SH-SY5Y (cell line): ENCODE data around the gene IFT43.

Experiments
- GATA2 ChIP-seq: IDR thresholded peaks from 2 replicates; pipeline ENCODE4 v1.6.1; 2011; ENCODE audit warnings: mild to moderate bottlenecking, low read depth, low read length
- GATA3 ChIP-seq: IDR thresholded peaks from 2 replicates; pipeline ENCODE4 v1.6.1; 2011; ENCODE audit warnings: low read depth, mild to moderate bottlenecking, low read length, moderate library complexity

Gene IFT43

DNA sequence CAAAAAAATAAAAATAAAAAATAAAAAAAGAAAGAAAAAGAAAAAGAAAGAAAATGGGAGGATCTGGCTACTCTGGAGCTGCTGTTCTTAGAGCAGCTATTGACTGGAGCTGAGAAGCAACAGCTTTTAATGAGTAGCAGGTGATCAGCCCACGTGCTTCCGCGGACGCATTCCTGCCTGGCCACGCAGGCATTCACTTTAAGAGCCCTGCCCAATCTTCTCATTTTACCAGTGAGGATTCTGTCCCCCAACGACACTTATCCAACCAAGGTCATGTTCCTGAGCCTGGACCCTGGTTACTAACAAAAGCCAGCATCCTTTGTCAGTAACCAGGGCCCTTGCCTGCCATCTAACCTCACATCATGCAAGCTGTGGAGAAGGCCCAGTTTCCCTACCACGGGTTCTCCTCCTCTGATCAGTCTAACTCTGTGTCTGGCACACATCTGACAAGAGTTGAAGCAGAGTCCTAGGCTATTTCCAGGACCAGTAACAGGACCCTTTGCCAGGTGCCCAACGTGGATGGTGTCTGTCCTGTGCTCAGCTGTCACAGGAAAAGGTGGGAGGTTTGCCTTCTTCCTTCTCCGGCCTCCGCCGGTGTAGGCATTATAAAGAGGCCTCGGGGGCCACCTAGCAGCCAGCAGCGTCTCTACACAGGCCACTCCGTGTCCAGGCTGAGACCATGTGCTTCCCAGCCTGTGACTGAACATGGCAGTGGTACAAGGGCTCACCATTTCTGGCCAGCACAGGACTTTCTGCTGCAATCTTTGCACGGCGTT lies 105.2 kb downstream of the IFT43 start:
- TF ChIP-seq GATA3 (no peak), GATA2 (no peak)

DNA sequence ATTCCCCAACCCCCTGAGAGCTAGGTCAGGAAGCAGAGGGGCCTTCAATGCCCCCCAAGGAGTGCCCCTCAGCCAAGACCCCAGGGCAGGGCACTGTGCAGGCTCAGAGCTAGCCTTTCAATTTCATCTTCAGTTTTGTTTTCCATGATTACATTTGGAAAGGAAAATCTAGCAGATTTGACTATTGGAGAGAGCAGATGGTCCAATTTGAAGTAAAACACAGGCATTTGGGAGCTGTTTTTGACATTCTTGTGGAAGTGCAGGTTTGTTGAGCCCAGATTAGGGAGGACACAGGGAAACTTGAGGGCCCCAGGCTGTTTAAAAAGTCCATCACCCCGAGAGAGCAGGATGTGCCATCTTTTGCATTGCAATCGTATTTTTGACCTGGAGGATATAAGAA lies 107.5 kb downstream of the IFT43 start:
- no peak for TF ChIP-seq GATA3
- no peak for TF ChIP-seq GATA2

DNA sequence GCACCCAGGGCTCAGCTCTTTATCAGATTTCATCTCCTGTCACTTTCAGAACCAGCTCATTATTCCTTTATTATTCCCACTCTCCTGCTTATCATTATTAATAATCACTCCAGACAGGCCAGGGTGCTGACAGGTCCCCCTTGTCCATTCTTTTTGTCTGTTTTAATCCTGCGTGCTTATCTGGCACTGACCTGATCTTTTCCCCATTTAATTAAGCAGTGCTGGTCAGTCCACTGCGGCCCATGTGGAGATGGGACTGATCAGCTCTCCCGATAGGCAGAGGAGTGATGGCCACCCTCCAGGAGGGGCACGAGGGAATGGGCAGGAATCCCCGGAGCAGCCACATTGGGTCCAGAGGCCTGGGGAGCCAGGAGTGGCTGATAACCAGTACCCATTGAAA lies 110.7 kb downstream of the IFT43 start:
- TF ChIP-seq GATA2 (peak; percentile 99), GATA3 (peak; percentile 97)

DNA sequence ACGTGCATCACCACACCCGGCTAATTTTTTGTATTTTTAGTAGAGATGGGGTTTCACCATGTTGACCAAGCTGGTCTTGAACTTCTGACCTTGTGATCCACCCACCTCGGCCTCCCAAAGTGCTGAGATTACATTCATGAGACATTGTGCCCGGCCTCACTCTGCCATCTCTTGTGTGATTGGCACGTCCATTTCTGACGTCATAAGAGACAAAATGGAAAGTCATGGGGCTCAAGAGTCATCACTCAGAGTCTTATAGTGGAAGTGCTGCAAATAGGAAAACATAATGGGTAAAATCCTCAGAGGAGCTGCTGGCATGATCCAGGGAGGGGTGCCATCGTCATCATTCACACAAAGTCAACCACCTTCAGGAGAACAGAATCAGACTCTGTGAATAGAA lies 112.0 kb downstream of the IFT43 start:
- TF ChIP-seq GATA2 (no peak), GATA3 (no peak)

DNA sequence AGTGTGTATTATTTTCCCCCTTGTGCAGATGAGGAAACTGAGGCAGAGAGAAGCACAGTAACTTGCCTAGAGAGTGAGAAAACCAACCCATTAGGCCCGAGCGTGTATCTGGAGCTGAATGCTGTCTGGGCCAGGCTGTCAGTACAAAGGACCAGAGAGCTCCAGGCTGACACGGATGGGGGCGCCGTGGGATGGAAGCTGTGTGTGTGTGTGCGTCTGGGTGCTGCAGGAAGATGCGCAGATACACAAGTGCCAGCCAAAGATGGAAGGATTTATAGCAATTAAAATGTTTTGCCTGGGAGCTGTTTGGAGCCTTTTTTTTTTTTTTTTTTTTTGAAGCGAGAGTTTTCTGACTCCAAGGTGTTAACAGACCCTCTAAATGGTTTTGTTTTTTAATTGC lies 112.5 kb downstream of the IFT43 start:
- TF ChIP-seq GATA2 (peak; percentile 61; the same call in 1 of the 2 replicates), GATA3 (no peak)

DNA sequence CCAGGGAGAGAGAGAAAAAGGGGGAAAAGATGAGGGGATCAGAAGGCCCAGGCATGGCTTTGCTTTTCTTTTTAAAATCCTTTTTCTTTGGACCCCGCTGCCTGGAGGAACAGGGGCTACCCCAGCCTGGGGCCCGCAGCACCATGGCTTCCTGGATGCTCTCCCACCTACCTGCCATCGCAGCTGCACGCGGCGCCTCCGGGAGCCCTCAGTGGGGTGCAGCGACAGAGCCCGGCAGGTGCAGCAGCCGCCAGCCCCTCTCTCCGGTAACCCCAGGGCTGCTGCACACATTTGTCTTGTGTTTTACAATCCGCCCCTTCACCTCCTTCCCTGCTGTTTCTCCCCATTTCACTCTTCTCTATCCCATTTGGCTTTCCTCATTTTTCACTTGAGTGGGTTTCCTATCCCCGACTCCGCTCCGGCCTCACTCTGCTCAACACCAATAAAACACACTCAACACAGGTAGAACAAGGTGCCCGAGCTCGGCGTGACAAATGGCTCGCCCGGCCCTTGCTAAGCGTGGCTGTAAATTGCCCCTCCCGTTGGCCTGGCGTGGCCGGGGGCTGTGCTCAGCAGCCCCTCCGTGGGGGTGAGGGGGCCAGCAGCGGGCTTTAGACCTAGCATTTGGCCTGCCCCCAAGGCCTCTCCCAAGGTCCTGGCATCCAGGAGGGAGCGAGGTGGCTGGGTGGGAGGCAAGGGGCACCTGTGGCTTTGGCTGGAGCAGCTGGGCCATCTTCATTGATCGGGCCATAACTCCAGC lies 113.5 kb downstream of the IFT43 start:
- TF ChIP-seq GATA2 (no peak), GATA3 (no peak)

DNA sequence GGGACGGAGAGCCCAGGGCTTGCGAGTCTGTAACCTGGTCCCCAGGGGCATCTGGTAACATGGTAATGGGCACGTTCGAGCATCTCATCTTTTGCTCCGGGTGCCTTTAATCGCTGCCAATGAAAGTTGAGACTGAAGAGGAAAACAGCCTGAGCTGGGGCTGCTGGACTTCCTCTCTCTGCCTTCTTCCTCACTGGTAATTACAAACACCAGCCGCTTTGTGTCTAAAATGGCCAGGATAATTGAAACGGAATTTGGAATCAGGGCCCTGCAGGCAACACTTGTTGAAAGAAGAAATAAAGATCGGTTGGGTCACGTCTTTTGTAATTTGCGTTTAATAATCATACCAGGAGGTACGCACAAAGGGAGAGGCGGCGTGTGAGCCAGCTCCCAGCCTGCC lies 114.7 kb downstream of the IFT43 start:
- TF ChIP-seq GATA3 (no peak), GATA2 (no peak)

DNA sequence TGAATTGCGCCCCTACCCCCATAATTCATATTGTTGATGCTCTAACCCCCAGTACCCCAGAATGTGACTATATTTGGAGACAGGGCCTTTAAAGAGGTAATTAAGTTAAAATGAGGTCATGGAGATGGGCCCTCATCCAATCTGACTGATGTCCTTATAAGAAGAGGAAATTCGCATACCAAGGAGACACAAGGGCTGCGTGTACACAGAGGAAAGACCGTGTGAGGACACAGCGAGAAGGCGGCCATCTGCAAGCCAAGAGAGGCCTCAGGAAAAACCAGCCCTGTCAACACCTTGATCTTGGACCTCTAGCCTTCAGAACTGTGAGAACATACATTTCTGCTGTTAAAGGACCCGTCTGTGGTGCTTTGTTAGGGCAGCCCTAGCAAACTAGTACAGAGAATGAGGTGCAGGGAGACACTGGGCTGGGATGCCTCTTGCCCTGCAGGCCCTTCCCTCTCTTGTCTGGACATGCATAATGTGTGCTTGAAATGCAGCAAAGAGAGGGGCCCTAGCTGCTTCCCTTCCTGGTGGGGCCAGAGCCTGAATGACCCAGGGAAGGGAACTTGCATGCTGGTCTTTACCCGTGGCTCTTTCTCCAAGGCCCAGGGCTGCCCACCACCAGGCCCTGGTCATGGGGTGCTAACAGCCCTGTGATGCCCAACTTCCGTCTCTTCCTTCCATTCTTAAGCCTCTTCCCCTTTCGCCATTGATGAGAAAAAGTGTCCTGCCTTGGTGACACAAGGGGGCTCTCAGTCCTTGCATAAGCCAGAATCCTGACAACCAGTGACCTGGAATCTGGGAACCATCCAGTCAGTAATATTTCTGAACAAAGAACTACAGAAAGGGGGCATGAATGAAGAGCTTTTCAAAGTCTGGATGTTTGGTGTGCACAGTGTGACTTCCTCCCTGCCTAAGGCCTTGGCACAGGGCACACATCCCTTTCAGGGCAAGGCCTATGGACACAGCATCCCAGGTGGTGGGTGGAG lies 116.1 kb downstream of the IFT43 start:
- TF ChIP-seq GATA2 (no peak), GATA3 (no peak)

DNA sequence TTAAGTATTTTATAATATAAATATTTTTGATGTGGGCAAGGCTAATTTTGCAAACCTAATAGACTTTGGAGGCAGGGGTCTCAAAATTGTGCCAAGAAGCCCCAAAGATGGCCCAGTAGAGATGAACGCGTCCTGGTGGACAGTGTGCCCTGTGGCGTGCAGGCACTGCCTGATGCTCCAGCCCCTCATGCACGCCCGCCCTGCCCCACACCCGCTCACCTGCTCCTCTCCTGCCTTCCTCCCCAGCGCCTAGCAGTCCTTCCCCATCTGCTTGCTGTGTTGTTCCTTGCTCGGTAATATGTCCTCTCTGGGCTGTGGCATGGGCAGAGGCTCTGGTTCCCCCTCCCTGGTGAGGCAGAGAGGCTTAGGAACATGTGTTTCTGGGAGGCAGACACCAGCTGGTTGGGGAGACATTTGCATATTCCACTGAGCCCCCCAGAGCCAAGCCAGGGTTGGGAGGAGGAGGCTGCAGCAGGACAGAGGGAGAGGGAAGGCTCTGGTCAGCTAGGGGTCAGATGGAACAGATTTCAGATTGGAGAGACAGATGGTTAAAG lies 119.3 kb downstream of the IFT43 start:
- TF ChIP-seq GATA3 (no peak), GATA2 (no peak)

DNA sequence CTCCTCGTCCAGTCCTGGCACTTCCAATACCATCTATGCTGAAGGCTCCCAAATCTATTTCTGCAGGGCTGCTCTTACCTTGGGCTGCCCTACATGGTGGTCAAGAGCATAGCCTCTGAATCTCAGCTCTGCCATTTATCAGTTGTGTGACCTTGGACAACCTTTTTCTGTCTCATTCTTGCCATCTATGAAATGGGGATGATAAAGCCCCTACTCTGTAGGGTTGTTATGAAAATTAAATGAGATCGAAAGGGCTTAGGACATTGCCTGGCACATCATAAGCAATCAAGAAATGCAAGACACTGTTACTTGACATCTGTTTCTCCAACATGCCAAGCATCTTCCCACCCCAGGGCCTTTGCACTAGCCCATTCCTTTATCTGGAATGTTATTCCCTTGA lies 120.6 kb downstream of the IFT43 start:
- TF ChIP-seq GATA3: no peak
- TF ChIP-seq GATA2: no peak

DNA sequence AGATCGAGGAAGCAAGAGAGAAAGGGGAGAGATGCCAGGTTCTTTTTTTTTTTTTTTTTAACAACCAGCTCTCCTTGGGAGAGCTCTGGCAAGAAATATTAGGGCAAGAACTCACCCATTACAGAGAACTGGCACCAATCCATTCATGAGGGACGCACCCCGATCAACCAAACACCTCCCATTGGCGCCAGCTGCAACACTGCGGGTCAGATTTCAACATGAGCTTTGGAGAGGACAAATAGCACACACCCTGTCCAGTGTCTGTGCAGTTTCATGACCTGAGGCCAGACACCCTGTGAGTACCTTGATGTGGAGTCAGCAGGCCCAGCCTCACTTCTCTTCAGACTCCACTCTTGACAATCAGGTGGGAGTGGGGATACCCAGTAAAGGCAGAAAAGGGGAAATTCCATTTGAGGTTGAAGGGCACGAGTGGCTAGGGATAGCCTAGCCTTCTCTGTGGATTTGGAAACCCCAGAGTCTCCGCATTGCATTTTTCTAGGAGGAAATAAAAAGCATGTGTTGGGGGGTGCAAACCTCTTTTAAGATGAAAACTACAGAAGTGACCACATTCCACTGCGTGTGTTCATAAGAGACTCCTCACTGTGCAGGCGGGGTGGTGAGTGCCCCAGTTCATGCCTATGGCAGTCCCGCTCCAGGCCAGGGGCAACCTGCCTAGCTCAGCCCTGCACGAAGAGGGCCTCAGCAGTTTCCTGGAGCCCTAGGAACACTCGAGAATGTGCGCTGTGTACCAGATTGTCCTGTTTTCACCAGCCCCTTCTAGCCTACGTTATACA lies 123.7 kb downstream of the IFT43 start:
- TF ChIP-seq GATA3: no peak
- no peak for TF ChIP-seq GATA2

DNA sequence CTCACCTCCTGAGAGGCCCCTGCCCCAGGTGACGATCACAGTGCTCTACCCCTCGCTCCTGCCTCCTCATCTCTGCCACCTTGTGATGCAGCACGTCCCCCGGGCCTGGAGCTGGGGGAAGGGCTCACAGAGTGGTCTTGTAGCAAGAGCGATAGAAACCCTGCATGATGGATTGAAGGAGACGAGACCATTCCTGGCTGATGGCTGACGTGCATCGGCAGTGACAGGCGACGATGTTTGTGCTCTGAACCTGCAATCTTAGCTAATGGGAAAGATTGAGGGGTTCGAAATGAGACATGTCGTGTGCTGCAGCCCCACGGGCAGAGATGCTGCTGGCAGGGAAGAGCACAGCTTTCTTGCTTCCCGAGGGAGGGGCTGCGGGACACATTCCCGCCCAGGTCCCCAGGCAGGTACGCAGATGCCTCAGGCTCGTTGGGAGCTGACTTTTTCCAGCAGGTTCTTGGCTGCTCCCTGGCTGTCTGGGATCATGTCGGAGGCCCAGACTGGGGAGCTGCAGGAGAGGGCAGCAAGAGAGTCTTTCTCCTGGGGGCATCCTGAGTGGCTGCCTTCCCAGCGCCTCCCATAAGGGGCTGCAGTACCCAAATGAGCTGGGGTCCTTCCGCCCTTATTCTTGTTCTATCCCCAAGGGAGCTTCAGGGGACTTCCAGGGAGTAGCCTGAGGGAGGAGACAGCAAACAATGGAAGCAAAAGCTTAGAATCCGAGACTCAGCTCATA lies 127.5 kb downstream of the IFT43 start:
- TF ChIP-seq GATA2: no peak
- no peak for TF ChIP-seq GATA3
